Lower leg skin (tissue), 3 donors: ENCODE data around the gene PTPRU.

Experiments used
- POLR2A ChIP-seq, 2 donors: fragments of 450-650 bp; IDR thresholded peaks; one replicate each; pipeline ENCODE4 v1.6.1; 2016 to 2017; ENCODE audit warnings: antibody characterized with exemption in 2 of 2, mild to moderate bottlenecking in 1 of 2, moderate library complexity in 1 of 2
- TF ChIP-seq, protein P1 (sequence below), 3 donors: fragments of 450-650 bp; IDR thresholded peaks; one replicate each; pipeline ENCODE4 v1.5.1; 2016; ENCODE audit warnings: antibody characterized with exemption in 3 of 3, mild to moderate bottlenecking in 3 of 3, moderate library complexity in 2 of 3

DNA sequence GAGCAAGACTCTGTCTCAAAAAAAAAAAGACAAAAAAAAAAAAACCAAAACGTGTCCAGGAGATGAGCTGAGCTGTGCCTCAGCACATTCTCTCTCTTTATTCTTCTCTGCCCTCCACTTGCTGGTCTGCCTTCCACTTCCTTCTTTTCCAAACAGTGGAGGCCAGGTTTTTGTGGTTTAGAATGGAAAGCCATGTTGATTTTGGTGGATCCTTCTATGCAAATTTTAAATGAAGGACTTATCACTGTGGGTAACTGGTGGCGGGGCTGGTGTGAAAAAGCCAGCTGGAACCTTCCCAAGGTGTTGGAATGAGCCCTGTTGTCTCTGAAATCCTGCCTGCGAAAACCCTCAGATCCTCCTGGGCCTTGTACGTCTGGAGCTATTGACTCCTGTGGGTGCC, 61.9 kb downstream of the PTPRU start:
- TF ChIP-seq POLR2A (IDR thresholded peaks at IDR 0.05), result no peak
- TF ChIP-seq, protein P1, sequence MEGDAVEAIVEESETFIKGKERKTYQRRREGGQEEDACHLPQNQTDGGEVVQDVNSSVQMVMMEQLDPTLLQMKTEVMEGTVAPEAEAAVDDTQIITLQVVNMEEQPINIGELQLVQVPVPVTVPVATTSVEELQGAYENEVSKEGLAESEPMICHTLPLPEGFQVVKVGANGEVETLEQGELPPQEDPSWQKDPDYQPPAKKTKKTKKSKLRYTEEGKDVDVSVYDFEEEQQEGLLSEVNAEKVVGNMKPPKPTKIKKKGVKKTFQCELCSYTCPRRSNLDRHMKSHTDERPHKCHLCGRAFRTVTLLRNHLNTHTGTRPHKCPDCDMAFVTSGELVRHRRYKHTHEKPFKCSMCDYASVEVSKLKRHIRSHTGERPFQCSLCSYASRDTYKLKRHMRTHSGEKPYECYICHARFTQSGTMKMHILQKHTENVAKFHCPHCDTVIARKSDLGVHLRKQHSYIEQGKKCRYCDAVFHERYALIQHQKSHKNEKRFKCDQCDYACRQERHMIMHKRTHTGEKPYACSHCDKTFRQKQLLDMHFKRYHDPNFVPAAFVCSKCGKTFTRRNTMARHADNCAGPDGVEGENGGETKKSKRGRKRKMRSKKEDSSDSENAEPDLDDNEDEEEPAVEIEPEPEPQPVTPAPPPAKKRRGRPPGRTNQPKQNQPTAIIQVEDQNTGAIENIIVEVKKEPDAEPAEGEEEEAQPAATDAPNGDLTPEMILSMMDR (IDR thresholded peaks at IDR 0.05), result no peak
